Caco-2 (cell line): ENCODE measurements around the gene CCDC201. TPM values are rescaled to one million over a fixed set of nuclear protein-coding genes. Genes with fewer than 3 reads are reported as not detected.

Experiments used
- BruUV-seq: library from RNA; stranded (reverse); fragments of 400-500 nt; replicated peaks from 2 replicates; lab custom pipeline; 2021; lab: Mats Ljungman, UMichigan
- CTCF ChIA-PET: fragments of 300-600 bp; sonication (Branson Sonifier 250); formaldehyde crosslinking; loops from one replicate; lab custom pipeline; 2022; ENCODE audit warnings: antibody characterized with exemption; lab: Charles Lee
- POLR2A ChIA-PET: fragments of 300-600 bp; sonication (Branson Sonifier 250); formaldehyde crosslinking; loops from one replicate; lab custom pipeline; 2022; ENCODE audit warnings: antibody characterized with exemption; lab: Charles Lee
- DNase-seq, 2 experiments: peaks; one replicate each; pipeline versions ENCODE4 v3.0.0 to v3.0.0-alpha.2; 2020 to 2022
- H3K27me3 ChIP-seq: replicated peaks from 2 replicates; pipeline ENCODE4 v1.6.0; 2011; ENCODE audit warnings: low read length; ENCODE audit not compliant: control insufficient read depth, insufficient read depth
- H3K36me3 ChIP-seq: 2 replicates; pipeline ENCODE4 v1.5.1; 2011; ENCODE audit warnings: low read length; ENCODE audit not compliant: control insufficient read depth, insufficient read depth
- H3K4me1 ChIP-seq: fragments of 250-450 bp; sonication (Bioruptor Pico); 2 replicates; pipeline ENCODE4 v1.5.1; 2020; ENCODE audit warnings: mild to moderate bottlenecking
- H3K4me3 ChIP-seq: 2 replicates; pipeline ENCODE4 v1.5.1; 2011; ENCODE audit warnings: low read depth, mild to moderate bottlenecking, control low read depth, low read length
- H3K9me3 ChIP-seq: fragments of 250-450 bp; sonication (Bioruptor Pico); 2 replicates; pipeline ENCODE4 v1.5.1; 2020; ENCODE audit warnings: mild to moderate bottlenecking, moderate library complexity
- H3K27ac Mint-ChIP-seq: one replicate; pipeline ENCODE4 v1.8.0; 2022; ENCODE audit warnings: mixed read lengths; ENCODE audit not compliant: unreplicated experiment
- H3K27me3 Mint-ChIP-seq: one replicate; pipeline ENCODE4 v1.8.0; 2022; ENCODE audit warnings: mixed read lengths; ENCODE audit not compliant: insufficient read depth, unreplicated experiment
- H3K36me3 Mint-ChIP-seq: one replicate; pipeline ENCODE4 v1.8.0; 2022; ENCODE audit warnings: mild to moderate bottlenecking, mixed read lengths; ENCODE audit not compliant: insufficient read depth, unreplicated experiment
- H3K4me1 Mint-ChIP-seq: one replicate; pipeline ENCODE4 v1.8.0; 2022; ENCODE audit warnings: low read depth, mixed read lengths; ENCODE audit not compliant: unreplicated experiment
- H3K4me3 Mint-ChIP-seq: one replicate; pipeline ENCODE4 v1.8.0; 2022; ENCODE audit warnings: mild to moderate bottlenecking, moderate library complexity, mixed read lengths; ENCODE audit not compliant: unreplicated experiment
- H3K9me3 Mint-ChIP-seq: one replicate; pipeline ENCODE4 v1.8.0; 2022; ENCODE audit warnings: mixed read lengths; ENCODE audit not compliant: unreplicated experiment
- intact Hi-C: fragments of 100-400 bp; cut with micrococcal nuclease; formaldehyde crosslinking; loops from one replicate; pipeline ENCODE4 v1.10.0; 2022; ENCODE audit not compliant: unreplicated experiment
- total RNA-seq: library from RNA; stranded (reverse); gene quantifications from 2 replicates; pipeline ENCODE4 v1.2.3, GENCODE V29; 2022
- TF ChIP-seq, protein P1 (sequence below), 2 experiments: fragments of 200-600 bp in 1 of 2; IDR thresholded peaks; 1 replicate in 1 of 2; 2 replicates in 1 of 2; pipeline versions ENCODE4 v1.5.1 to v1.8.0; 2011 to 2022; ENCODE audit warnings: antibody characterized with exemption in 1 of 2, control low read depth in 1 of 2, inconsistent platforms in 1 of 2, low read depth in 1 of 2, low read length in 1 of 2, mild to moderate bottlenecking in 1 of 2, moderate library complexity in 1 of 2; ENCODE audit not compliant: insufficient read depth in 1 of 2, severe bottlenecking in 1 of 2, unreplicated experiment in 1 of 2

CCDC201 gene
- total RNA-seq, 1 experiment from 2014 or later: not detected

DNA sequence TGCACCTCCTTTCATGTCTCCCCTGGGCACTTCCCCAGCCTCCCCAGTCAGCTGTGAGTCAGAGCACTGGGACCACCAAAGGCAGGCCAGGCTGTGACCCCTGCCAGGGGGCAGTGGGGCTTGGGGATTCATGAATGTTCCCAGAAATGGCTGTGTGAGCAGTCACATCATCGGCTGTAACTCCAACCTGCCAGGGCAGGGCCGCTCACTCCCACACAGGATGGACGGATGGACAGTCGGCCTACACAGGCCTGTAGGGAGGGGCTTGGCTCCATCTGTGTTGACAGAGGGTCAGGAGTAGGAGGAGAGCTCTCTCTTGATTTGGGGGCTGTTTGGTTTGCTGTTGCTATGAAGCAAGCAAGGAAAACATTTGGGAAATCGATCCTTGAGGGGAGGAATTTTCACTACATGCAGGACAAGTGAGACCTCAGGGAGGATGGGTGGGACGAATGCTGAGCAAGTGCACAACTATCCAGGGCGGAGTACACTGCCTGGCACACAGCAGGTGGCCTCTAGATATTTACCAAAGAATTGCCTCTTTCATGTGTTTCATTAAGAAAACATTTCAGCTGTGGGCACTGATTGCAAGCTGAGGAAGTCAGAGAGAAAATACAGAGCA lies 12.5 kb upstream of the CCDC201 start:
- DNase-seq: no peak
- H3K36me3 ChIP-seq: no peaks in the 10 kb centered on the region
- H3K4me1 ChIP-seq: no peaks in the 10 kb centered on the region
- intact Hi-C loops: no loop called here
- ChIA-PET CTCF (no interaction called here), POLR2A (no interaction called here)
- Mint-ChIP-seq H3K27ac (no peak overlapping the region), H3K4me3 (no peak overlapping the region), H3K9me3 (no peaks in the 10 kb centered on the region), H3K36me3 (no peaks in the 10 kb centered on the region), H3K27me3 (peaks cover 31% of the 10 kb centered on the region), H3K4me1 (no peaks in the 10 kb centered on the region)
- no TSS peak for BruUV-seq
- H3K4me3 ChIP-seq: no peak overlapping the region
- H3K9me3 ChIP-seq: no peaks in the 10 kb centered on the region
- no peaks in the 10 kb centered on the region; the same call in 1 of the 2 replicates for H3K27me3 ChIP-seq
- TF ChIP-seq, protein P1, sequence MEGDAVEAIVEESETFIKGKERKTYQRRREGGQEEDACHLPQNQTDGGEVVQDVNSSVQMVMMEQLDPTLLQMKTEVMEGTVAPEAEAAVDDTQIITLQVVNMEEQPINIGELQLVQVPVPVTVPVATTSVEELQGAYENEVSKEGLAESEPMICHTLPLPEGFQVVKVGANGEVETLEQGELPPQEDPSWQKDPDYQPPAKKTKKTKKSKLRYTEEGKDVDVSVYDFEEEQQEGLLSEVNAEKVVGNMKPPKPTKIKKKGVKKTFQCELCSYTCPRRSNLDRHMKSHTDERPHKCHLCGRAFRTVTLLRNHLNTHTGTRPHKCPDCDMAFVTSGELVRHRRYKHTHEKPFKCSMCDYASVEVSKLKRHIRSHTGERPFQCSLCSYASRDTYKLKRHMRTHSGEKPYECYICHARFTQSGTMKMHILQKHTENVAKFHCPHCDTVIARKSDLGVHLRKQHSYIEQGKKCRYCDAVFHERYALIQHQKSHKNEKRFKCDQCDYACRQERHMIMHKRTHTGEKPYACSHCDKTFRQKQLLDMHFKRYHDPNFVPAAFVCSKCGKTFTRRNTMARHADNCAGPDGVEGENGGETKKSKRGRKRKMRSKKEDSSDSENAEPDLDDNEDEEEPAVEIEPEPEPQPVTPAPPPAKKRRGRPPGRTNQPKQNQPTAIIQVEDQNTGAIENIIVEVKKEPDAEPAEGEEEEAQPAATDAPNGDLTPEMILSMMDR (IDR thresholded peaks at IDR 0.05; ENCODE audit: insufficient read depth in 1 of 2, low read depth in 1 of 2, low read length in 1 of 2, severe bottlenecking in 1 of 2, unreplicated experiment in 1 of 2): no peak

DNA sequence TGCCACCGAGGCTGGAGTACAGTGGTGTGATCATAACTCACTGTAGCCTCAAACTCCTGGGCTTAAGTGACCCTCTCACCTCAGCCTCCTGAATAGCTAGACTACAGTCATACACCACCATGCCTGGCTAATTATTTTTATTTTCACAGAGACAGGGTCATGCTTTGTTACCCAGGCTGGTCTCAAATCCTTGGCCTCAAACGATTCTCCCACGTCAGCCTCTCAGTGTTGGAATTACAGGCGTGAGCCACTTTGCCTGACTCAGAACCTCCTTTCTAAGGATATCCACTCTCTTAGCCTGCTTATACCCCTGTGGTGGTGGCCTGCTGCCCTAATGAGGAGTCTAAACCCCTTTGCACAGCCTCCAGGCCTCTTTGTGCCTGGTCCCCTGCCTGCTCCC lies 11.3 kb upstream of the CCDC201 start:
- H3K4me1 ChIP-seq: no peaks in the 10 kb centered on the region
- no peaks in the 10 kb centered on the region for H3K9me3 ChIP-seq
- H3K4me1 Mint-ChIP-seq: no peaks in the 10 kb centered on the region
- no peaks in the 10 kb centered on the region for H3K36me3 Mint-ChIP-seq
- TF ChIP-seq, protein P1 (IDR thresholded peaks at IDR 0.05; ENCODE audit: insufficient read depth in 1 of 2, low read depth in 1 of 2, low read length in 1 of 2, severe bottlenecking in 1 of 2, unreplicated experiment in 1 of 2): no peak
- no peaks in the 10 kb centered on the region for H3K36me3 ChIP-seq
- no peak overlapping the region for H3K4me3 Mint-ChIP-seq
- no peak overlapping the region for H3K27ac Mint-ChIP-seq
- no peaks in the 10 kb centered on the region for H3K9me3 Mint-ChIP-seq
- ChIA-PET CTCF (no interaction called here), POLR2A (no interaction called here)
- no peak for DNase-seq
- intact Hi-C loops: no loop called here
- H3K27me3 ChIP-seq: no peaks in the 10 kb centered on the region; the same call in 1 of the 2 replicates
- peaks cover 24% of the 10 kb centered on the region for H3K27me3 Mint-ChIP-seq
- no TSS peak for BruUV-seq
- no peak overlapping the region for H3K4me3 ChIP-seq

DNA sequence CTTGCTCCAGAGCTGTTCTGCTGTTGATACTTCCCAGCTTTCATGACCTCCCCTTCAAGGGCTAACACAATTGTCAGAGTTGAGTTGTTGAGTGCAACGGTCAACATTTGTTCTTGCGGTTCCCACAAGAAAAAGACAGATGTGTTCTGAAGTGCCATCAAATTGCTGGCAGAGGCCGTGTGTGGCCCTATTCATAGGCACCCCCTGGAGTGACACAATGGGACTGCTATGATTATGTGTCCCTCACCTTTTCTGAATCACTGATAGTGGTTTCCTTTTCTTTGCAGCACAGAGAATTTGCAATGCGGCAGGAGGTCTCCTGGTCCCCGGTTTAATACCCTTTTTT lies 9.6 kb upstream of the CCDC201 start:
- H3K4me1 Mint-ChIP-seq: no peaks in the 10 kb centered on the region
- no peaks in the 10 kb centered on the region for H3K9me3 ChIP-seq
- H3K36me3 Mint-ChIP-seq: no peaks in the 10 kb centered on the region
- no TSS peak for BruUV-seq
- TF ChIP-seq, protein P1 (IDR thresholded peaks at IDR 0.05; ENCODE audit: insufficient read depth in 1 of 2, low read depth in 1 of 2, low read length in 1 of 2, severe bottlenecking in 1 of 2, unreplicated experiment in 1 of 2): no peak
- peaks cover 20% of the 10 kb centered on the region for H3K27me3 Mint-ChIP-seq
- H3K9me3 Mint-ChIP-seq: no peaks in the 10 kb centered on the region
- H3K4me3 ChIP-seq: no peak overlapping the region
- H3K27me3 ChIP-seq: no peaks in the 10 kb centered on the region; the same call in 1 of the 2 replicates
- H3K4me3 Mint-ChIP-seq: no peak overlapping the region
- ChIA-PET CTCF (no interaction called here), POLR2A (no interaction called here)
- no peaks in the 10 kb centered on the region for H3K36me3 ChIP-seq
- DNase-seq: no peak
- intact Hi-C loops: no loop called here
- no peaks in the 10 kb centered on the region for H3K4me1 ChIP-seq
- H3K27ac Mint-ChIP-seq: no peak overlapping the region
